DOHH2 (cell line): ENCODE results near the gene POGLUT3.

Source experiments
- EZH2phosphoT487 ChIP-seq: fragments of 200-600 bp; sonication (generic); IDR thresholded peaks from 2 replicates; pipeline ENCODE4 v1.6.1; 2017; ENCODE audit warnings: borderline replicate concordance, mild to moderate bottlenecking, antibody characterized with exemption, low read length, moderate library complexity, mixed read lengths
- TF ChIP-seq, protein P1 (sequence below): fragments of 200-600 bp; sonication (generic); IDR thresholded peaks from one replicate; pipeline ENCODE4 v1.5.1; 2014; ENCODE audit warnings: antibody characterized with exemption, mild to moderate bottlenecking, low read depth, low read length; ENCODE audit not compliant: poor library complexity, severe bottlenecking

DNA sequence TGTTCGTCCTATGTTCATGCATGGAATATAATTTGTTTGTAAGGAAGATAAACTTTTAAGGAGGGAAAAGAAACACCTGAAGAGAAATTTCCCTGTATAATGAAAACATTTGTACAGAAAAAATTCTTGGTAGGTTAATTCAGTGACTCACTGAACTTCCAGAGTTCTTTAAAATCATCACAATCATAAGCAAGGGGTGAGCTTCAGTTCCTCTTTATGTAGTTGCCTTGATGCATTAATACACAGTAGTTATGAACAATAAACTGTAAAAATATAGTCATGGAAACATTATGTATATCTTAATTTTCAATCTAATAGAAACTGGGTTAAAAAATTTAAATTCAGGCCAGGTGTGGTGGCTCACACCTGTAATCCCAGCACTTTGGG is 29.7 kb downstream of the POGLUT3 start:
- TF ChIP-seq, protein P1, sequence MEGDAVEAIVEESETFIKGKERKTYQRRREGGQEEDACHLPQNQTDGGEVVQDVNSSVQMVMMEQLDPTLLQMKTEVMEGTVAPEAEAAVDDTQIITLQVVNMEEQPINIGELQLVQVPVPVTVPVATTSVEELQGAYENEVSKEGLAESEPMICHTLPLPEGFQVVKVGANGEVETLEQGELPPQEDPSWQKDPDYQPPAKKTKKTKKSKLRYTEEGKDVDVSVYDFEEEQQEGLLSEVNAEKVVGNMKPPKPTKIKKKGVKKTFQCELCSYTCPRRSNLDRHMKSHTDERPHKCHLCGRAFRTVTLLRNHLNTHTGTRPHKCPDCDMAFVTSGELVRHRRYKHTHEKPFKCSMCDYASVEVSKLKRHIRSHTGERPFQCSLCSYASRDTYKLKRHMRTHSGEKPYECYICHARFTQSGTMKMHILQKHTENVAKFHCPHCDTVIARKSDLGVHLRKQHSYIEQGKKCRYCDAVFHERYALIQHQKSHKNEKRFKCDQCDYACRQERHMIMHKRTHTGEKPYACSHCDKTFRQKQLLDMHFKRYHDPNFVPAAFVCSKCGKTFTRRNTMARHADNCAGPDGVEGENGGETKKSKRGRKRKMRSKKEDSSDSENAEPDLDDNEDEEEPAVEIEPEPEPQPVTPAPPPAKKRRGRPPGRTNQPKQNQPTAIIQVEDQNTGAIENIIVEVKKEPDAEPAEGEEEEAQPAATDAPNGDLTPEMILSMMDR, result no peak
- TF ChIP-seq EZH2phosphoT487, result no peak
